NT2/D1 (cell line): ENCODE data around the gene KIAA1549.

Experiments used
- SUZ12 ChIP-seq: IDR thresholded peaks from 2 replicates; pipeline ENCODE4 v1.6.1; 2011; ENCODE audit not compliant: insufficient read length, insufficient read depth; ENCODE audit errors: extremely low read depth
- YY1 ChIP-seq: IDR thresholded peaks from 2 replicates; pipeline ENCODE4 v1.6.1; 2011; ENCODE audit not compliant: insufficient read length, insufficient read depth
- ZNF274 ChIP-seq: IDR thresholded peaks from 2 replicates; pipeline ENCODE4 v1.6.1; 2011; ENCODE audit warnings: mild to moderate bottlenecking, low read depth, low read length

DNA sequence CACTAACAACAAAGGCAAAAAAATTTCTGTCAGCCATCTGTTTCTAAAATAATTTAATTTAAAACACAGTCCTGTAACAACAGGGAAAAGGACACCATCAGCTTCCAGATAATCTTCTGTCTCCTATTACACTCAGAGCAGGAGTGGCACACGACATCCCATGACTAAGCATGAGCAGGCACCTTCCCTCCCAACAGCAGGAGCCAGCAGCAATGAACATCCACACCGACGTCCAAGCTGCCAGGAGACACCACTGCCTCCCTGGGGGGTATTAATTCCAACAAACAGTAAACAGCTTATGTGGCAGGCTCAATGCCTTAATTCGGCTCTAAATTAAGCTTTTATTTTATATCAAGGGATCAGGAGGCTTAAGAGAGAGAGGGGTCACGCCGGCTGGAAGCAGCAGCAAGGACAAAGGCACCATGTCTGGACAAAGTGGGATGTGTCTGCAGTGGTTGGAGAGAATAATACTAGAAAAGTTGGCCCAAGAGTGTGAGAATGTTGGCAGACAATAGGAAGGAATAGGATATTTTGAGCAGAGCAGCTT, 45.7 kb downstream of the KIAA1549 start:
- TF ChIP-seq ZNF274 (no peak), YY1 (no peak), SUZ12 (no peak)
